Measurements from ENCODE around the gene DLX2.

Gene DLX2

GRCh38 chr2:172050479-172051125 is 52.1 kb downstream of the DLX2 start:
- ATAC-seq: peak; percentile 42; the same call in 2 of the 3 replicates
- TF ChIP-seq CREB5 (CRISPR knock-in tag; IDR thresholded peaks at IDR 0.05; ENCODE audit: low read depth): no peak
- no peak for TF ChIP-seq POU6F1 (CRISPR knock-in tag; IDR thresholded peaks at IDR 0.05; ENCODE audit: borderline replicate concordance, low read depth)
- no peak for TF ChIP-seq BACH2 (CRISPR knock-in tag; IDR thresholded peaks at IDR 0.05; ENCODE audit: borderline replicate concordance)
- no peak for TF ChIP-seq GLIS3 (CRISPR knock-in tag; IDR thresholded peaks at IDR 0.05)
- TF ChIP-seq ZFP30 (CRISPR knock-in tag; IDR thresholded peaks at IDR 0.05): no peak
- TF ChIP-seq SNAI2 (CRISPR knock-in tag; IDR thresholded peaks at IDR 0.05): no peak
- no peak for TF ChIP-seq TCF4 (CRISPR knock-in tag; IDR thresholded peaks at IDR 0.05; ENCODE audit: borderline replicate concordance)
- no peak for TF ChIP-seq ZNF70 (CRISPR knock-in tag; IDR thresholded peaks at IDR 0.05)
- TF ChIP-seq CSRNP3 (CRISPR knock-in tag; IDR thresholded peaks at IDR 0.05): no peak
- TF ChIP-seq OSR1 (CRISPR knock-in tag; IDR thresholded peaks at IDR 0.05): no peak
- TF ChIP-seq PATZ1 (CRISPR knock-in tag; IDR thresholded peaks at IDR 0.05; ENCODE audit: borderline replicate concordance): no peak
- TF ChIP-seq TOX (CRISPR knock-in tag; IDR thresholded peaks at IDR 0.05; ENCODE audit: borderline replicate concordance): no peak
- TF ChIP-seq ZNF8 (CRISPR knock-in tag; IDR thresholded peaks at IDR 0.05): no peak
- no peak for TF ChIP-seq ZFP3 (CRISPR knock-in tag; IDR thresholded peaks at IDR 0.05)
- TF ChIP-seq CSDC2 (CRISPR knock-in tag; IDR thresholded peaks at IDR 0.05): no peak

- TF ChIP-seq BACH2 (CRISPR knock-in tag; IDR thresholded peaks at IDR 0.05; ENCODE audit: borderline replicate concordance) (no peak), ZC3H10 (CRISPR knock-in tag; IDR thresholded peaks at IDR 0.05) (no peak), ARNTL (CRISPR knock-in tag; IDR thresholded peaks at IDR 0.05; ENCODE audit: borderline replicate concordance, low read depth) (no peak), ZFP3 (CRISPR knock-in tag; IDR thresholded peaks at IDR 0.05) (no peak), PATZ1 (CRISPR knock-in tag; IDR thresholded peaks at IDR 0.05; ENCODE audit: borderline replicate concordance) (no peak), POU6F1 (CRISPR knock-in tag; IDR thresholded peaks at IDR 0.05; ENCODE audit: borderline replicate concordance, low read depth) (no peak), ZNF8 (CRISPR knock-in tag; IDR thresholded peaks at IDR 0.05) (no peak), OSR1 (CRISPR knock-in tag; IDR thresholded peaks at IDR 0.05) (no peak)
- no peak for ATAC-seq
Observed at GRCh38 chr2:172049567-172050120, 53.1 kb downstream of the DLX2 start.
